Stomach (tissue), 4 donors: Measurements from ENCODE around the gene SEMA4G.

ENCODE experiments used
- CTCF ChIP-seq, 7 experiments: fragments of 450-650 bp in 4 of 7; fragments of 200-600 bp in 3 of 7; sonication (generic) in 3 of 7; IDR thresholded peaks; one replicate each; pipeline ENCODE4 v1.5.1; 2016 to 2019; ENCODE audit warnings: antibody characterized with exemption in 7 of 7, control low read depth in 2 of 7, mild to moderate bottlenecking in 1 of 7
- EP300 ChIP-seq: sonication (generic); formaldehyde crosslinking; IDR thresholded peaks from one replicate; pipeline ENCODE4 v1.6.1; 2017; ENCODE audit warnings: antibody characterized with exemption
- POLR2A ChIP-seq, 4 donors: fragments of 450-650 bp; IDR thresholded peaks; one replicate each; pipeline ENCODE4 v1.6.1; 2016; ENCODE audit warnings: antibody characterized with exemption in 4 of 4, control low read depth in 2 of 4, mild to moderate bottlenecking in 1 of 4, moderate library complexity in 1 of 4

- TF ChIP-seq CTCF (IDR thresholded peaks at IDR 0.05) (no peak), POLR2A (IDR thresholded peaks at IDR 0.05) (no peak), EP300 (no peak)
Observed at GRCh38 chr10:101007915-101008822, 38.9 kb downstream of the SEMA4G start.
